GM21619 (cell line): ENCODE results near the gene RRM1.

ENCODE experiments used
- ATAC-seq: cut with Tn5 transposase; IDR thresholded peaks from one replicate; pipeline ENCODE4 v1.9.1; 2021; ENCODE audit not compliant: unreplicated experiment

RRM1 gene

DNA sequence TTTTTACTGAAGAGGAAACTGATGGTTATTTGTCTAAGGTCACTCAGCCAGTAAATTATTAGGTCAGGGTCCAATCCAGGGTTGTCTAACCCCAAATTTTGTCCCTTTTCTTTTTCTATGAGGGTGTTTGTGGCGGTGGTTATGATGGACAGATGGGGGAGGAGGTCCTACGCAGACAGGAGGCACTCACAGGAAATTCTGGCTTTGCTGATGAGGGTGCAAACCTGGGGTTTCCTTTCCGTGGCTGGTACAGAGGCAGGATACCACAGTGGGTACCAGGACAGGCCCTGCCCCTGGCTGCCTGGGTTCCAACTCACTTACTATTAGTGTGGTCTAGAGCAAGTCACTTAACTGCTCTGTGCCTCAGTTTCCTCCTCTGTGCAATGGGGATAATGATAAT is 91.0 kb downstream of the RRM1 start:
- ATAC-seq = no peak

DNA sequence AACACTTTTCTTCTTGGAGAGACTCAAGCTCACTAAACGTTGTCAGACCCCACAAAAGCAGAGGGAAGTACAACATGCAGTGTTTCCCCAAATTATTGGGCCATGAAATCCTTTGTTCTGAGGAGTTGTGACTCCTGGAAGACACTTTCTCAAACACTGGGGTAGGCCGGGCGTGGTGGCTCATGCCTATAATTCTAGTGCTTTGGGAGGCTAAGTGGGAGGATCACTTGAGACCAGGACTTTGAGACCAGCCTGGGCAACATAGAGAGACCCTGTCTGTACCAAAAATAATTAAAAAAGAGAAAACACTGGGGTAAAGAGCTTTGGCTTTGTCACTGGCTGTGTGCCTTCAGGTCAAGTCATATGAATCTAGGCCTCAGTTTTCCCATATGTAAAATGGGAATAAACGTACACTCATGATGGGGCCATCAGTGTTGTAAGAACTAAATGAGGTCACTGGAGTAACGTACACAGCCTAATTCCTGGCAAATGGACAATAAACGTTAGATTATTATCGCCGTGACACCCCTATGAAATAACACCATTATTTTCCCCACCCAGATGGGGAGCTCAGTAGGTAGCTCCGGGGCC is 92.0 kb downstream of the RRM1 start:
- ATAC-seq = no peak

DNA sequence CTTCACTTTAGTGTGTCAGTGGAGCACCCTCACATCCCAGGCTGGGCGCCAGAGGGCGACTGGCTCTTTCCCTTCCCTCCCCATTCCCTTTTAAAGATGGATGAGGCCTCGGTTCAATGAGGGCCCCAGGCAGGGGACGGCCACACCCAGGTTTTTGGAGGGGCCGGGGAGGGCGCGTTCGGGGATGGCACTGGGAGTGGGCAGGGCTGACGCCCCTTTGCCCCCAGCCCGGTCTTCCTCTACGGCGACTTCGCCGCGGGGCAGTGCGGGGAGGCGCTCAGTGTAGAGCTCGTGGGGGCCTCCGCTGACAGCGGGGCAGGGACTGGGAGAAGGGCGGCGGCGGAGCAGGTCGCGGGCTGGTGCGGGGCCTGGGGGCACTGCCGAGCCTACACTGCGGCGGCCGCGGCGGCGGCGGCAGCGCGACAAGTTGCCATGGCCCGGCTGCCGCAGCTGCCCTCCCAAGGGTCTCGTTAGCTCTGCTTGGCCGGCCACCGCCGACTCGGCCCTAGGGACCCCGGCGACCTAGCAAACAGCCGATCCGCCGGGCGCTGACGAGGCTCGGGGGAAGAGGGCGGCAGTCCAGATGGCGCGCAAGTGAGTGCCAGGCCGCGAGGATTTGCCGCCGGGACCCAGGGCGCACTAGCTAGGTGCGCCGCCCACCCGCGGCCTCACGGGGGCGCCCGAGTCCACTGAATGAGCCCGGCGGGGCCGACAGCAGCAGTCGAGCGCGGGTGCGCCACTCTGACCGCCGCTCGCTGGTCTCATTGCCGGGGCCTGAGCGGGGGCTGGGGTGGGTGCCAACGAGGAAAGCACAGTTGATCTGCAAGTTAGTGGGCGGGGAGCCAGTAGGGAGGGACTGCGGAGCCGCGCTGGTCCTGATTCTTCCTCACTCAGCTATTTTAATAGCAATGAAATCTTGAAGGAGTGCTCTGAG is 92.7 kb downstream of the RRM1 start:
- ATAC-seq = peak; percentile 91
